B cell (primary cell): ENCODE measurements around the gene LCORL. TPM values are rescaled to one million over a fixed set of nuclear protein-coding genes. Genes with fewer than 3 reads are reported as not detected.

Experiments
- ATAC-seq: fragments of 200-7000 bp; cut with Tn5 transposase; one replicate; pipeline ENCODE4 v1.10.0; 2021; ENCODE audit warnings: low read depth, mild to moderate bottlenecking, moderate number of reproducible peaks, moderate library complexity
- CTCF ChIA-PET: fragments of 350-600 bp; sonication (Branson Sonifier 250); formaldehyde crosslinking; loops from one replicate; lab custom pipeline; 2021; ENCODE audit warnings: antibody characterized with exemption, inconsistent platforms; lab: Charles Lee
- POLR2A ChIA-PET: fragments of 350-600 bp; sonication (Branson Sonifier 250); formaldehyde crosslinking; loops from one replicate; lab custom pipeline; 2021; ENCODE audit warnings: antibody characterized with exemption; lab: Charles Lee
- DNase-seq: peaks from one replicate; pipeline ENCODE4 v3.0.0; 2013
- H2AFZ ChIP-seq: 2 replicates; pipeline ENCODE4 v1.6.1; 2012; ENCODE audit warnings: mild to moderate bottlenecking, low read depth, low read length; ENCODE audit not compliant: insufficient read depth, poor library complexity, severe bottlenecking
- H3K27ac ChIP-seq, 2 donors: 1 replicate in 1 of 2; 2 replicates in 1 of 2; pipeline ENCODE4 v1.5.1; 2012 to 2013; ENCODE audit warnings: low read length in 2 of 2, mild to moderate bottlenecking in 2 of 2, moderate library complexity in 1 of 2
- H3K27me3 ChIP-seq, 4 experiments: fragments of 200-600 bp in 1 of 4; sonication (generic) in 1 of 4; replicated peaks in 1 of 4; 1 replicate in 2 of 4; 2 replicates in 2 of 4; pipeline versions ENCODE4 v1.6.1 to v1.7.0; 2013 to 2016; ENCODE audit warnings: low read length in 3 of 4, mild to moderate bottlenecking in 2 of 4, mixed read lengths in 1 of 4, moderate library complexity in 1 of 4; ENCODE audit not compliant: insufficient read depth in 4 of 4, control insufficient read depth in 3 of 4; ENCODE audit errors: control extremely low read depth in 1 of 4
- H3K36me3 ChIP-seq, 2 experiments: replicated peaks in 1 of 2; 1 replicate in 1 of 2; 2 replicates in 1 of 2; pipeline versions ENCODE4 v1.6.1 to v1.7.1; 2013; ENCODE audit warnings: low read length in 1 of 2; ENCODE audit not compliant: insufficient read depth in 2 of 2, control insufficient read depth in 1 of 2; ENCODE audit errors: control extremely low read depth in 1 of 2, extremely low read depth in 1 of 2
- H3K4me1 ChIP-seq, 2 donors: fragments of 200-600 bp in 1 of 2; sonication (generic) in 1 of 2; 1 replicate in 1 of 2; 2 replicates in 1 of 2; pipeline versions ENCODE4 v1.5.1 to v1.6.1; 2013 to 2017; ENCODE audit warnings: low read length in 2 of 2; ENCODE audit not compliant: control insufficient read depth in 2 of 2, insufficient read depth in 2 of 2
- H3K4me2 ChIP-seq: replicated peaks from 2 replicates; pipeline ENCODE3; 2012; ENCODE audit warnings: mild to moderate bottlenecking, low read depth, low read length; ENCODE audit not compliant: poor library complexity, severe bottlenecking
- H3K4me3 ChIP-seq, 5 experiments: fragments of 200-600 bp in 1 of 5; sonication (generic) in 1 of 5; 1 replicate in 3 of 5; 2 replicates in 2 of 5; pipeline versions ENCODE4 v1.5.1 to v1.7.0; 2011 to 2016; ENCODE audit warnings: low read length in 4 of 5, mild to moderate bottlenecking in 4 of 5, low read depth in 2 of 5, control low read depth in 1 of 5, moderate library complexity in 1 of 5; ENCODE audit not compliant: insufficient read depth in 1 of 5; ENCODE audit errors: control extremely low read depth in 1 of 5, extremely low read depth in 1 of 5
- H3K79me2 ChIP-seq: fragments of 200-600 bp; sonication (generic); one replicate; pipeline ENCODE4 v1.6.0; 2016; ENCODE audit warnings: low read length; ENCODE audit not compliant: control insufficient read depth, insufficient read depth
- H3K9ac ChIP-seq: fragments of 200-600 bp; sonication (generic); 2 replicates; pipeline ENCODE4 v1.6.1; 2017; ENCODE audit warnings: mild to moderate bottlenecking, low read length, moderate library complexity
- H3K9me3 ChIP-seq, 3 donors: one replicate each; pipeline versions ENCODE4 v1.6.1 to v1.7.1; 2013; ENCODE audit warnings: low read length in 2 of 3; ENCODE audit not compliant: control insufficient read depth in 2 of 3, insufficient read depth in 1 of 3; ENCODE audit errors: control extremely low read depth in 1 of 3
- H4K20me1 ChIP-seq: 2 replicates; pipeline ENCODE4 v1.6.0; 2012; ENCODE audit warnings: mild to moderate bottlenecking, low read length; ENCODE audit not compliant: insufficient read depth, control insufficient read depth, poor library complexity, severe bottlenecking
- H3K27ac Mint-ChIP-seq: one replicate; pipeline ENCODE4 v1.8.0; 2021; ENCODE audit warnings: mixed read lengths
- H3K27me3 Mint-ChIP-seq: one replicate; pipeline ENCODE4 v1.8.0; 2021; ENCODE audit warnings: mixed read lengths
- H3K4me1 Mint-ChIP-seq: one replicate; pipeline ENCODE4 v1.8.0; 2021; ENCODE audit warnings: mixed read lengths
- H3K4me3 Mint-ChIP-seq: one replicate; pipeline ENCODE4 v1.8.0; 2021; ENCODE audit warnings: mixed read lengths
- H3K9me3 Mint-ChIP-seq: one replicate; pipeline ENCODE4 v1.8.0; 2022; ENCODE audit warnings: mixed read lengths; ENCODE audit not compliant: insufficient read depth
- EZH2 ChIP-seq: IDR thresholded peaks from 2 replicates; pipeline ENCODE4 v1.6.1; 2012; ENCODE audit warnings: borderline replicate concordance, low read depth, mild to moderate bottlenecking, moderate library complexity, low read length; ENCODE audit not compliant: insufficient read depth, poor library complexity, severe bottlenecking
- WGBS: methylation state at CpG from one replicate; pipeline ENCODE4 v1.1.5; 2013; ENCODE audit warnings: missing lambda C conversion rate; ENCODE audit not compliant: insufficient coverage; 5-methylcytosine and 5-hydroxymethylcytosine counted together
- intact Hi-C: fragments of 100-400 bp; cut with micrococcal nuclease; formaldehyde crosslinking; loops from one replicate; pipeline ENCODE4 v1.10.0; 2022
- polyA plus RNA-seq: library from polyadenylated mRNA; depleted of rRNA; stranded (reverse); fragments of >200 nt; gene quantifications from 2 replicates; pipeline ENCODE4 v1.2.3, GENCODE V29; 2012
- total RNA-seq, 2 donors: library from RNA; stranded (reverse); fragments of 120-200 nt in 1 of 2; gene quantifications; 1 replicate in 1 of 2; 2 replicates in 1 of 2; pipeline versions ENCODE4 v1.2.3 to v1.2.4, GENCODE V29; 2013 to 2022
- TF ChIP-seq, protein P1 (sequence below): fragments of 200-600 bp; IDR thresholded peaks from one replicate; pipeline ENCODE4 v1.8.0; 2022; ENCODE audit warnings: antibody characterized with exemption, mild to moderate bottlenecking

Gene LCORL
- total and polyA plus RNA-seq, 2 donors (not counting 1 experiment from before 2014, with no cell fraction given) = 1.2 to 31.3 TPM

GRCh38 chr4:17794730-17795129 is 226.8 kb downstream of the LCORL start:
- H3K4me1 Mint-ChIP-seq = no peaks in the 10 kb centered on the region
- H3K9me3 Mint-ChIP-seq = no peaks in the 10 kb centered on the region
- no peak overlapping the region for H3K4me3 ChIP-seq
- no peak overlapping the region for H3K4me2 ChIP-seq
- no peaks in the 10 kb centered on the region for H3K27me3 ChIP-seq
- no CpG with 5 or more reads among the region's 1 CpG for WGBS
- ATAC-seq (no peak), DNase-seq (no peak)
- CTCF ChIA-PET = no interaction called here
- no peak overlapping the region for H2AFZ ChIP-seq
- TF ChIP-seq EZH2 = no peak
- TF ChIP-seq, protein P1, sequence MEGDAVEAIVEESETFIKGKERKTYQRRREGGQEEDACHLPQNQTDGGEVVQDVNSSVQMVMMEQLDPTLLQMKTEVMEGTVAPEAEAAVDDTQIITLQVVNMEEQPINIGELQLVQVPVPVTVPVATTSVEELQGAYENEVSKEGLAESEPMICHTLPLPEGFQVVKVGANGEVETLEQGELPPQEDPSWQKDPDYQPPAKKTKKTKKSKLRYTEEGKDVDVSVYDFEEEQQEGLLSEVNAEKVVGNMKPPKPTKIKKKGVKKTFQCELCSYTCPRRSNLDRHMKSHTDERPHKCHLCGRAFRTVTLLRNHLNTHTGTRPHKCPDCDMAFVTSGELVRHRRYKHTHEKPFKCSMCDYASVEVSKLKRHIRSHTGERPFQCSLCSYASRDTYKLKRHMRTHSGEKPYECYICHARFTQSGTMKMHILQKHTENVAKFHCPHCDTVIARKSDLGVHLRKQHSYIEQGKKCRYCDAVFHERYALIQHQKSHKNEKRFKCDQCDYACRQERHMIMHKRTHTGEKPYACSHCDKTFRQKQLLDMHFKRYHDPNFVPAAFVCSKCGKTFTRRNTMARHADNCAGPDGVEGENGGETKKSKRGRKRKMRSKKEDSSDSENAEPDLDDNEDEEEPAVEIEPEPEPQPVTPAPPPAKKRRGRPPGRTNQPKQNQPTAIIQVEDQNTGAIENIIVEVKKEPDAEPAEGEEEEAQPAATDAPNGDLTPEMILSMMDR = no peak
- no peak overlapping the region for H3K4me3 Mint-ChIP-seq
- no peaks in the 10 kb centered on the region for H3K27me3 Mint-ChIP-seq
- peaks cover 0 to 7% of the 10 kb centered on the region in 2 experiments for H3K36me3 ChIP-seq
- intact Hi-C loops = no loop called here
- no peaks in the 10 kb centered on the region for H3K4me1 ChIP-seq
- H3K9me3 ChIP-seq = peaks cover 0 to 6% (median 1%) of the 10 kb centered on the region in 3 donors
- no peaks in the 10 kb centered on the region for H3K79me2 ChIP-seq
- POLR2A ChIA-PET = no interaction called here
- H3K27ac Mint-ChIP-seq = no peak overlapping the region
- no peak overlapping the region for H3K27ac ChIP-seq
- no peaks in the 10 kb centered on the region for H4K20me1 ChIP-seq
- H3K9ac ChIP-seq = no peak overlapping the region

Other genes with a start within 250 kb of the LCORL start
- not detected in 2 replicates for gene FAM184B, start 240.1 kb downstream of the LCORL start, total RNA-seq
- gene FAM184B, start 240.1 kb downstream of the LCORL start, polyA plus RNA-seq = not detected in 2 replicates
- gene DCAF16, start 211.0 kb downstream of the LCORL start, total RNA-seq = 68.1 and 69.9 TPM in 2 replicates
- 18.2 and 36.6 TPM in 2 replicates for gene DCAF16, start 211.0 kb downstream of the LCORL start, polyA plus RNA-seq
- gene NCAPG, start 210.8 kb downstream of the LCORL start, total RNA-seq = 0.44 and 0.84 TPM in 2 replicates
- 0.13 and 0.19 TPM in 2 replicates for gene NCAPG, start 210.8 kb downstream of the LCORL start, polyA plus RNA-seq